ENCODE results near the gene ZAP70.

GRCh38 chr2:97708048-97708380 lies 5.4 kb upstream of the ZAP70 start:
- TF ChIP-seq POLR2A (IDR thresholded peaks at IDR 0.05) (no peak), CTCF (IDR thresholded peaks at IDR 0.05) (no peak)
